NCI-H226 (cell line): Measurements from ENCODE around the gene NT5M.

ENCODE experiments used
- DNase-seq: peaks from one replicate; pipeline ENCODE4 v3.0.0-alpha.2; 2015

The NT5M gene

GRCh38 chr17:17303847-17304490 is 796 bp downstream of the NT5M start:
- no peak for DNase-seq

GRCh38 chr17:17304521-17304985 is 1.4 kb downstream of the NT5M start:
- no peak for DNase-seq

GRCh38 chr17:17305281-17305801 is 2.2 kb downstream of the NT5M start:
- no peak for DNase-seq

- DNase-seq: no peak
Observed at GRCh38 chr17:17309356-17309755, 6.2 kb downstream of the NT5M start.

- DNase-seq: no peak
Observed at GRCh38 chr17:17313350-17313991, 10.3 kb downstream of the NT5M start.

- DNase-seq: no peak
Observed at GRCh38 chr17:17314501-17315071, 11.4 kb downstream of the NT5M start.

GRCh38 chr17:17315142-17315821 is 12.1 kb downstream of the NT5M start:
- DNase-seq: no peak

GRCh38 chr17:17320188-17320910 is 17.2 kb downstream of the NT5M start:
- DNase-seq: no peak

- no peak for DNase-seq
Observed at GRCh38 chr17:17320911-17321220, 17.7 kb downstream of the NT5M start.

- no peak for DNase-seq
Observed at GRCh38 chr17:17321356-17322025, 18.3 kb downstream of the NT5M start.

GRCh38 chr17:17322516-17323510 is 19.6 kb downstream of the NT5M start:
- no peak for DNase-seq

- no peak for DNase-seq
Observed at GRCh38 chr17:17324616-17325015, 21.4 kb downstream of the NT5M start.

- DNase-seq: no peak
Observed at GRCh38 chr17:17325228-17325627, 22.1 kb downstream of the NT5M start.

- DNase-seq: no peak
Observed at GRCh38 chr17:17325816-17326215, 22.6 kb downstream of the NT5M start.

- DNase-seq: no peak
Observed at GRCh38 chr17:17326275-17326875, 23.2 kb downstream of the NT5M start.

GRCh38 chr17:17328251-17328650 is 25.1 kb downstream of the NT5M start:
- no peak for DNase-seq

GRCh38 chr17:17341452-17341851 is 38.3 kb downstream of the NT5M start:
- no peak for DNase-seq

GRCh38 chr17:17342242-17342945 is 39.2 kb downstream of the NT5M start:
- DNase-seq: no peak

GRCh38 chr17:17343160-17343735 is 40.1 kb downstream of the NT5M start:
- no peak for DNase-seq
